Naive thymus-derived CD8-positive, alpha-beta T cell (primary cell): ENCODE data around the gene CHST3. TPM values are rescaled to one million over a fixed set of nuclear protein-coding genes. Genes with fewer than 3 reads are reported as not detected.
A peak's percentile ranks its signal among the peaks of the same experiment; 100 is the strongest.

Experiments used
- ATAC-seq, 2 donors: fragments of 150-1000 bp; cut with Tn5 transposase in 1 of 2; sonication (Bioruptor Pico), chemical (Tn5 transposase) in 1 of 2; 1 replicate in 1 of 2; 2 replicates in 1 of 2; pipeline ENCODE4 v1.10.0; 2021; ENCODE audit warnings: mild to moderate bottlenecking in 2 of 2, moderate library complexity in 2 of 2
- POLR2A ChIA-PET: fragments of 350-600 bp; sonication (Branson Sonifier 250); formaldehyde crosslinking; loops from one replicate; lab custom pipeline; 2021; ENCODE audit warnings: antibody characterized with exemption; lab: Charles Lee
- DNase-seq, 10 donors: peaks; one replicate each; pipeline versions ENCODE4 v3.0.0 to v3.0.0-alpha.2; 2020 to 2022
- H3K27ac Mint-ChIP-seq, 10 donors: one replicate each; pipeline ENCODE4 v1.8.0; 2020 to 2022; ENCODE audit warnings: mild to moderate bottlenecking in 10 of 10, mixed read lengths in 10 of 10, moderate library complexity in 4 of 10, inconsistent platforms in 1 of 10
- H3K27me3 Mint-ChIP-seq, 5 donors: one replicate each; pipeline ENCODE4 v1.8.0; 2021 to 2022; ENCODE audit warnings: mixed read lengths in 5 of 5
- H3K36me3 Mint-ChIP-seq, 3 donors: one replicate each; pipeline ENCODE4 v1.8.0; 2020 to 2022; ENCODE audit warnings: mixed read lengths in 3 of 3, mild to moderate bottlenecking in 2 of 3, inconsistent platforms in 1 of 3
- H3K4me1 Mint-ChIP-seq, 4 donors: one replicate each; pipeline ENCODE4 v1.8.0; 2021 to 2022; ENCODE audit warnings: mixed read lengths in 4 of 4
- H3K4me3 Mint-ChIP-seq, 10 donors: one replicate each; pipeline ENCODE4 v1.8.0; 2020 to 2022; ENCODE audit warnings: mild to moderate bottlenecking in 10 of 10, mixed read lengths in 10 of 10, moderate library complexity in 6 of 10, inconsistent platforms in 1 of 10
- H3K9me3 Mint-ChIP-seq, 9 donors: one replicate each; pipeline ENCODE4 v1.8.0; 2020 to 2022; ENCODE audit warnings: mixed read lengths in 9 of 9, mild to moderate bottlenecking in 3 of 9, inconsistent platforms in 1 of 9, moderate library complexity in 1 of 9
- polyA plus RNA-seq, 3 donors: library from polyadenylated mRNA; unstranded; fragments of 300-500 nt; fragmentation: Illumina TruSeq; gene quantifications; one replicate each; pipeline ENCODE4 v1.2.3, GENCODE V29; 2021
- total RNA-seq, 8 experiments: library from RNA in 2 of 8; stranded (reverse) in 2 of 8; gene quantifications; one replicate each; pipeline ENCODE4 v1.2.3 and lab custom pipeline; 2021 to 2026

CHST3 gene
- total and polyA plus RNA-seq, 5 experiments from 2014 or later = not detected

DNA sequence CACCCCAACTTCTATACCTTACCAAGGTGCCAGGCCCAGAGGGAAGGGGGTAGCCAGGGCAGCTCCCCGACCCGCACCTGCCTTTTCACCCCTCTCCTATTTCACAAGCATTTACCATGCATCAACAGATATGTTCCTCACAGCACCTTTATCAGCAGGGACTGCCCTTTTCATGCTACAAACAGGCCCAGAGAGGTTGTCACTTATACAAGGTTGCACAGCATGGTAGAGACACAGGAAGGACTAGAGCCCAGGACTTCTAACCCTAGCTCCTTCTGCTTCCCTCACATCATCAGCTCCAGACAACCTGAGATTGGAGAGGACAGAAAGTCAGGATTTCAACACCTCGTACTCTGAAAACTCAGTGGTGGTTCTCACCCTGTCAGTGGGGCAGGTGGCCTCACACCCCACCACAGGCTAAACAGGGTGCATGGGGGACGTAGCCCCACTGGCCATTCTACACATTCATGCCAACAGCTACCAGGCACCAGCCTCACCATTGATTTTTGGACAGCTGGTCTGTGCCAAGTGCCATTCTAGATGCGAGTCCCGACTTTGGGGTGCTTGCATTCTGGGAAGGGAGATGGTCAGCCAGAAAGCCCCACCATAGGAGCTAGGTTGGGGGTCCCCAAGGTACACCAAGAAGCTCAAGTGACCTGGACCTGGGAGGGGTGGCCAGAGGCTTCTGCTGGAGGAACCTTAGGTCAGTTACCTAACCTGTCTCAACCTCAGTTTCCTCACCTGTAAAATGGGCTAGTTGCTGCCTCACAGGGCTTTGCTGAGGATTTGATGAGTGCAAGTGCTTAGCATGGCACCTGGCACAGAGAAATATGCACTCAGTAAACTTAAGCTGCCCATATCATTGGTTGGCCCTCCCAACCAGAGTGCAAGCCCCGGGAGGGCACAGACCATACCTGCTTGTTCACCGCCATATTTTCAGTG is 38.4 kb downstream of the CHST3 start:
- ATAC-seq (no peak), DNase-seq (no peak)
- POLR2A ChIA-PET = no interaction called here
- Mint-ChIP-seq H3K27ac (no peak overlapping the region), H3K4me3 (no peak overlapping the region), H3K36me3 (no peaks in the 10 kb centered on the region), H3K9me3 (no peaks in the 10 kb centered on the region), H3K4me1 (peaks cover 0 to 5% (median 0%) of the 10 kb centered on the region in 4 donors), H3K27me3 (peaks cover 0 to 3% (median 0%) of the 10 kb centered on the region in 5 donors)

DNA sequence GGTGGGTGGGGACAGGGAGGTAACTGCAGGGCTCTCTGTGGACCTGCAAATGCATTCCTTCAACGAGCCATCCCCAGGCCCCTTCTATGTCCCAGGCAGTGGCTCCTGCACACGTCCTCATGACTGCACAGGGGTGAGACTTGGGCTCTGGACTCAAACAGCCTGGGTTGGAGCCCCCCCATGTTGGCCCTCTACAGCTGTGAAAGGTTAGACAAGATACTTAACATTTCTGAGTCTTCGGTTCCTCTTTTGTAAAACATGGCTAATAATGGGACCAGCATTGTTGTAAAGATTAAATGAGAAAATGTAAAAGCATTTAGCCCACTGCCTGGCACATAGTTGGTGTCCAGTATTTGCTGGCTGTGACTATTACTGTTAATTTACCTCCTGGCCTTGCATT is 41.8 kb downstream of the CHST3 start:
- Mint-ChIP-seq H3K36me3 (no peaks in the 10 kb centered on the region), H3K4me1 (no peaks in the 10 kb centered on the region), H3K9me3 (no peaks in the 10 kb centered on the region), H3K27me3 (no peaks in the 10 kb centered on the region), H3K4me3 (no peak overlapping the region), H3K27ac (no peak overlapping the region)
- DNase-seq = no peak
- POLR2A ChIA-PET = no interaction called here
- no peak for ATAC-seq

DNA sequence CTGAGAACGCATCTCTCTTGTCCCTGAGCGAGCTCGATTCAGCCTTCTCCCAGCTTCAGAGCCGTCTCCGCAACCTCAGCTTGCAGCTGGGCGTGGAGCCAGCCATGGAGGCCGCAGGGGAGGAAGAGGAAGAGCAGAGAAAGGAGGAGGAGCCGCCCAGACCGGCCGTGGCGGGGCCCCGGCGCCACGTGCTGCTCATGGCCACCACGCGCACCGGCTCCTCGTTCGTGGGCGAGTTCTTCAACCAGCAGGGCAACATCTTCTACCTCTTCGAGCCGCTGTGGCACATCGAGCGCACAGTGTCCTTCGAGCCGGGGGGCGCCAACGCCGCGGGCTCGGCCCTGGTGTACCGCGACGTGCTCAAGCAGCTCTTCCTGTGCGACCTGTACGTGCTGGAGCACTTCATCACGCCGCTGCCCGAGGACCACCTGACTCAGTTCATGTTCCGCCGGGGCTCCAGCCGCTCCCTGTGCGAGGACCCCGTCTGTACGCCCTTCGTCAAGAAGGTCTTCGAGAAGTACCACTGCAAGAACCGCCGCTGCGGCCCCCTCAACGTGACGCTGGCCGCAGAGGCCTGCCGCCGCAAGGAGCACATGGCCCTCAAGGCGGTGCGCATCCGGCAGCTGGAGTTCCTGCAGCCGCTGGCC is 43.2 kb downstream of the CHST3 start:
- H3K36me3 Mint-ChIP-seq = no peaks in the 10 kb centered on the region
- no peaks in the 10 kb centered on the region for H3K27me3 Mint-ChIP-seq
- no peak for DNase-seq
- no peak for ATAC-seq
- no peak overlapping the region for H3K4me3 Mint-ChIP-seq
- no peaks in the 10 kb centered on the region for H3K4me1 Mint-ChIP-seq
- H3K9me3 Mint-ChIP-seq = no peaks in the 10 kb centered on the region
- H3K27ac Mint-ChIP-seq = no peak overlapping the region
- POLR2A ChIA-PET = no interaction called here

DNA sequence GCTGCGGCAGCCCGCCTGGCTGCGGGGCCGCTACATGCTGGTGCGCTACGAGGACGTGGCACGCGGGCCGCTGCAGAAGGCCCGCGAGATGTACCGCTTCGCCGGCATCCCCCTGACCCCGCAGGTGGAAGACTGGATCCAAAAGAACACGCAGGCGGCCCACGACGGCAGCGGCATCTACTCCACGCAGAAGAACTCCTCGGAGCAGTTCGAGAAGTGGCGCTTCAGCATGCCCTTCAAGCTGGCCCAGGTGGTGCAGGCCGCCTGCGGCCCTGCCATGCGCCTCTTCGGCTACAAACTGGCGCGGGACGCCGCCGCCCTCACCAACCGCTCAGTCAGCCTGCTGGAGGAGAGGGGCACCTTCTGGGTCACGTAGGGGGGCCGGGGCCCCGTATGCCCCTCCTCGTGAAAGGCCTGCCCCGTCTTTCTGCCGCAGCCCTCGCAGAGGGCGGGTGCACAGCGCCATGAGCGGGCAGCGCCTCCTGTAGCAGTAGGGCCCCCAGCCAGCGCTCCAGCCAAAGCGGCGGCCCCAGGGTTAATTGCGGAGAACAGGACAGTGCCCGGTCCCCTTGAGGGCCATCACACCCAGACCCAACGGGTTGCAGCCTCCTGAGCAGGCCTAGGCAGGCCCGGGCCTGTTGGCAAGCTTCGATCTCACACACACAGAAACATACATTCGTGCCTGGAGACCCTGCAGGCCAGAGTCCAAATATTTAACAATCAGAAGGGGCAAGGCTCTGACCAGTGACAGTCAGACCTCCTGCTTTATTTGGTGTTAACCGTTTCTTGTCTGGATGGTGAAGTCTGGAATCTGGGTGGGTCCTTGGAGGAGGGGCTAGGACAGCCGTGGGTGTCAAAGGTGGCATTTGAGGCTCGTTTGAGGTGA is 44.1 kb downstream of the CHST3 start:
- Mint-ChIP-seq H3K27ac (no peak overlapping the region), H3K4me3 (no peak overlapping the region), H3K36me3 (no peaks in the 10 kb centered on the region), H3K9me3 (no peaks in the 10 kb centered on the region), H3K4me1 (no peaks in the 10 kb centered on the region), H3K27me3 (peaks cover 0 to 1% (median 0%) of the 10 kb centered on the region in 5 donors)
- DNase-seq = no peak
- POLR2A ChIA-PET = no interaction called here
- ATAC-seq = no peak

DNA sequence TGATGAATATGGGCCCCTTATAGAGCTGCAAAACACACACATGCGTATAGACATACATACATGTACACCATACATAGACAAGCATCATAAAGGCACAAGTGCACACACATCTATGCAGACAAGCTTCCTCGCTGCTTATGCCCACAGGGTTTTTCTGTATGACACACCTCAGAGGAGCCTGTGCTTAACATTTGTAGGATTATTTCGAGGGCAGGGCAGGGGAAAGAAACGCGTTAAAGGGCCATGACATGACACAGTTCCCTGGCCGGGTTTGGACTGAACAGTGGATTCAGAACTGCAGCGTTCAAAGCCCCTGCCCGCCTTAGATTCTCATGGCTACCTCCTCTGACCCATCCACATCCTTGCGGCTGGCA is 44.8 kb downstream of the CHST3 start:
- POLR2A ChIA-PET = no interaction called here
- Mint-ChIP-seq H3K36me3 (no peaks in the 10 kb centered on the region), H3K4me3 (no peak overlapping the region), H3K9me3 (no peaks in the 10 kb centered on the region), H3K27me3 (peaks cover 0 to 1% (median 0%) of the 10 kb centered on the region in 5 donors), H3K27ac (peak overlapping the region in 1 of 10 donors; percentile 58), H3K4me1 (no peaks in the 10 kb centered on the region)
- no peak for DNase-seq
- no peak for ATAC-seq

DNA sequence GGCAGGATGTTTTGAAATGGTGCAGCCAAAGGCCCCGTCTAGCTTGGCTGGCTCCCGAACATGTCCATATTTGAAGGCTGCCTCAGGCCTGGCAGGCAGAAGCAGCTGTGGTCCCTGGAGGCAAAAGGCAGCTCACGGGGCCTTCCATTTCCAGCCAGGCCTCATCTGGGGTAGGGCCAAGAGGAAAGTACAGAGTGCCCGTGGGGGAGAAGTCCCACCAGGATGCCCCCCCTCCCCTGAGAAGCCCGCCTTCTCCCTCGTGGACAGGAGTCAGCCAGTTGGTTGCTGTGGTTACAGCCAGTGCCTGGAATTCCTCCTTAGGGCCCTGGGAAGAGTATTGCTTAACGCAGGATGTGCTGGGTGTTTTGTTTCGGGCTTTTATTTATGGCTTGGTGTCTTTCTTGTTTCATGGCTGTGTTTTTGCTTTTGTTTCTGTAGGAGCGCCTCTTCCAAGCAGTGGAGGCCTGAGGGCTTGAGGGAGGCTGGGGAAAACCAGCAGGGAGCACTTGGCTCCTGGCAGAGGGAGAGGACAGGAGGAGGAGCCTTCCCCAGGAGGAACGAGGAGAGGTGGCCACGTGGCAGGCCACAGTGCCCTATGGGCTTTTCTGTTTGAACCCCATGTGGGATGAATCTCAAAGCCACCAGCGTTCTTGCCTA is 45.4 kb downstream of the CHST3 start:
- ATAC-seq (no peak), DNase-seq (no peak)
- H3K4me1 Mint-ChIP-seq = no peaks in the 10 kb centered on the region
- POLR2A ChIA-PET = no interaction called here
- no peaks in the 10 kb centered on the region for H3K9me3 Mint-ChIP-seq
- peaks cover 0 to 1% (median 0%) of the 10 kb centered on the region in 5 donors for H3K27me3 Mint-ChIP-seq
- no peak overlapping the region for H3K27ac Mint-ChIP-seq
- H3K4me3 Mint-ChIP-seq = no peak overlapping the region
- H3K36me3 Mint-ChIP-seq = no peaks in the 10 kb centered on the region

DNA sequence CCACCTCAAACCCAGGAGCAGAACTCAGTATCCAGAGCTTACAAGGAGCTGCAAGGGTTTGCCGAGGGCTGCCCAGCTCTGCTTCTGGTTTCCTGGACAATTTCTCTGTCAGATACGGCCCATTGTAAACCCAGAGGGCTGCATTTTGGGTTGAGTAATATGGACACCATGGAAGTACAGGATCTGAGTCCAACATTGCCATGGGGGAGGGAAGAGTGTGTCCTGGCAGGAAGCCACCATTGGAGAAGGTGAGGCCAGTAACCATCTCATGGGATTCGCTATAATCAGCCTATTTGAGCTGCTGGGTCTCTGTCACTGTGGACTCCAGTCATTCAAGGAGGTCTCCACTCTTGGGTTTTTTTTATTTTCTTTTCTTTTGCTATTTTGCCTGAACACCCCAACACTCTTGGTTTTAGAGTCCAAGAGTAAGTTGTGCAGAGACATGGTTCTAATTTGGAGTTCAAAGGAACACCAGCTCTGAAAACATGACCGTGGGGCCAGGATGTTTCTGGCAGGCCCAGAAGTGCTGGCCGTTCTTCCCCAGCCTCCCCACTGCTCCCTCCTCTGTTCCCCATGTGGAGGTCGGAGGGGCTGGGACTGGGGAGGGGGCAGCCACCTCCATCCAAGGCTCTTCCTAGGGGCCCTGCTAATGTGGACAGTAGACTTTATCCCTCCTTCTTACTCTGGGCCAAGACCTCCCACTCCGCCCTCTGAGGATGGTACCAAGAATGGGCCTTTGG is 46.2 kb downstream of the CHST3 start:
- Mint-ChIP-seq H3K9me3 (no peaks in the 10 kb centered on the region), H3K4me3 (no peak overlapping the region), H3K27me3 (peaks cover 0 to 1% (median 0%) of the 10 kb centered on the region in 5 donors), H3K36me3 (no peaks in the 10 kb centered on the region), H3K4me1 (no peaks in the 10 kb centered on the region), H3K27ac (no peak overlapping the region)
- POLR2A ChIA-PET = no interaction called here
- ATAC-seq = no peak
- DNase-seq = no peak

DNA sequence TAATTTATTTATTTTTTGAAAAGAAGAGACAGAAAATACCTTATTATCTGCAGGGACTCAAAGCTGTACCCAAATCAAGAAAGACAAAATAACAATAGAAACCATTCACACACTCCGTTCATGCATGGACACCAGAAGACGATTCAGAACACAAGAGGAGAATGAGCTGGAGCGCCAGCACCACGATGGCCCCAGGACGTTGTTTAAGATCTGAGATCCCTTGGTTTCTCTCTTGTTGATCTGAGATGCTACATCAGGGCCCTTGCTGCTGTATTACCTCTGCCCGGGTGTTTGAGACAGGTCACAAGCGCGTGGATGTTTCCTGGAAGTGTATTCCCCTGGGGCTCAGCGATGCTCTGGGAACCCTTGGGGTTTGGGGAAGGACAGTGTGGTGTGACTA is 46.8 kb downstream of the CHST3 start:
- no peak for DNase-seq
- no peaks in the 10 kb centered on the region for H3K9me3 Mint-ChIP-seq
- H3K27ac Mint-ChIP-seq = peak overlapping the region in 1 of 10 donors; percentile 28
- ATAC-seq = no peak
- H3K4me3 Mint-ChIP-seq = no peak overlapping the region
- POLR2A ChIA-PET = no interaction called here
- H3K4me1 Mint-ChIP-seq = no peaks in the 10 kb centered on the region
- no peaks in the 10 kb centered on the region for H3K36me3 Mint-ChIP-seq
- H3K27me3 Mint-ChIP-seq = peaks cover 0 to 1% (median 0%) of the 10 kb centered on the region in 5 donors

DNA sequence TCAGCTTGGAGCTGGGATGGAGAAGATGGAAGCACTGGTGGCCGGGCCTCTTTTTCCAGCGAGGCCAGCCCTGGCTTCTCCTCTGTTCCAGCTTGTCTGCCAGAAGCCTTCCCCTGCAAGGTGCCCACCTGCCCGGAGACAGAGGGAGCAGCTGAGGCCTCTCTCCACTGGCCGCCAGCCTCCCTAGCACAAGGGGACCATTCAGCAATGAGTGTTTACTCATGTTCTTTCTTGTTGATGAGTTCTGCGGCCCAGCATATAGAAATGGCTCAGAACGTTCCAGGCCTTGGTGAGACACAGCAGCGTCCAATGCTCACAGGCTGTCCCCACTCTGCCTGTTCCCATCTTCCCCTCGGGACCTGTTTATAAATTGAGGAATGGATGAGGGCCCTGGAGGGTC is 47.3 kb downstream of the CHST3 start:
- POLR2A ChIA-PET = no interaction called here
- Mint-ChIP-seq H3K4me3 (no peak overlapping the region), H3K27ac (no peak overlapping the region)

DNA sequence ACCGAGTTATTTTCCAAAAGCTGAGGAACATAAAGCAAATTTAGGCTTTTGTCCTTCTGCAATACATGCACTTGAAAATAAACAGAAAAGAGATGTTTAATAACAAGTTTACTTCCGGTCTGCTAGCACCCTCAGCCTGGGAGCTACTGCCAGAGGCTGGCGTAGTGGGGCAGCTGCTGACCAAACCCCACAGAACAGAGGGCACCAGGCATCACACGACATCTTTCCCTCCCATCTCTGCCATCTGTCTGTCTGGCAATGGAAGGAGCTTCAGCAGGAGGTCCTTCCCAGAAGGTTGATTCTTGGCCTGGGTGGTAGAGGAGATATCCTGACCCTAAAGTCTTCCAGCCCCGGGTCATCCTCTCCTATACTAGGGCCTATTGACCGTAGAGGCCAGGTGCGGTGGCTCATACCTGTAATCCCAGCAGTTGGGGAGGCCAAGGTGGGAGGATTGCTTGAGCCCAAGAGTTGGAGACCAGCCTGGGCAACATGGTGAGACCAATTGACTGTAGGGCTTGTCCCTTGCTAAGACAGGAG is 47.8 kb downstream of the CHST3 start:
- Mint-ChIP-seq H3K27ac (no peak overlapping the region), H3K4me3 (no peak overlapping the region), H3K27me3 (peaks cover 0 to 1% (median 0%) of the 10 kb centered on the region in 5 donors), H3K36me3 (no peaks in the 10 kb centered on the region), H3K9me3 (no peaks in the 10 kb centered on the region), H3K4me1 (no peaks in the 10 kb centered on the region)
- ATAC-seq = no peak
- POLR2A ChIA-PET = no interaction called here
- no peak for DNase-seq

More for the DNA sequence above, 47.3 kb downstream of the CHST3 start:
- Mint-ChIP-seq H3K9me3 (no peaks in the 10 kb centered on the region), H3K36me3 (no peaks in the 10 kb centered on the region), H3K4me1 (no peaks in the 10 kb centered on the region), H3K27me3 (peaks cover 0 to 1% (median 0%) of the 10 kb centered on the region in 5 donors)
- ATAC-seq = no peak
- no peak for DNase-seq

DNA sequence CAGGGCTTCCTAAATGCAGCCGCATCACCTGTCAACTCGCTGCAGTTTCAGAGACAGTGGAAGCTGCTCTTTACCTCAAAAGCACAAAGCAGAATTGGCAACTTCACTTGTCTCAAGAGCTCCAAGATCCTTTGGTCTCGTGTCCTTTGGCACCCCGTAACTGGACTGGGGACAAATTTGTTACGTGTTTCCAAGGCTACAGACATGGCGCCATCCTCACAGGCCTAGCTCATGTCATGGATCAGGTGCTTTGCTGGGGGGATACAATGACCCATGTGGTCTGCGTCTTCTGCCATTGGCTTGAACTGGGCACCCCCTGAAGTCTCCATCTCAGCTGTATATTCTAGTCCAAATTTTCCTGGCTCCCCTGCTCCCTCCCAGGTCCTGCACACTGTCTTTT is 48.6 kb downstream of the CHST3 start:
- Mint-ChIP-seq H3K4me1 (no peaks in the 10 kb centered on the region), H3K4me3 (no peak overlapping the region), H3K9me3 (no peaks in the 10 kb centered on the region), H3K27ac (no peak overlapping the region), H3K36me3 (no peaks in the 10 kb centered on the region), H3K27me3 (peaks cover 0 to 2% (median 0%) of the 10 kb centered on the region in 5 donors)
- ATAC-seq (no peak), DNase-seq (no peak)
- POLR2A ChIA-PET = no interaction called here
